Stimulated activated CD4-positive, alpha-beta T cell treated with anti-CD3 and anti-CD28 coated beads, TNF-alpha, amount 100 ng/mL, for 24 hours (primary cell): ENCODE data around the gene MVK.

Experiments used
- DNase-seq, 3 experiments: peaks; one replicate each; pipeline ENCODE4 v3.0.0-alpha.2; 2020; ENCODE audit warnings: low read depth in 3 of 3

MVK gene

DNA sequence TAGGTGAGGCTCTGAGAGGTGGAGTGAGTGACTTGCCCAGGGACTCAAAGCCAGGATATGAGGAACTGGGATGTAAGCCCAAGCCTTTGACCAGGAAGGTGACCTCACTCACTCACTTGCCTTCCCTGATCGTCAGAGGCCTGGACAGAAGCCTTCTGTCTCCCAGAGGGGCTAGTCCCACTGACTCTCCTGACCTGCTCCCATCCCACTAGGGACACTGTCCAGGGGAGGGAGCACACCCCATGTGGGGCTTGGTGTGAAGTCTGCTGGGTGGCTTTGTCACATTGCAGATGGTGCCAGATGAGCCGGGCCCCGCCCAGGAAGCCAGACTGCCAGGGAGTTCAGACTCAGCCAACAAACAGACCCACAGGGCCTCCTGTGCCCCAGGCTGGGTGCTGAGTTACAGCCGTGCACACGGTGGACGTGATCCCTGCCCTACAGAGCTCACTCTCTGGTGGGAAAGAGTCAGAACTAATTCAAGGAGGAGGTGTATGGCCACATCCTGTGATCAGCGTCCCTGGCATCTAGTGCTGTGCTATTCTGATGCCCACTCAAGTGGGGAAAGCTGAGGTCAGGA, 28.6 kb upstream of the MVK start:
- no peak for DNase-seq

DNA sequence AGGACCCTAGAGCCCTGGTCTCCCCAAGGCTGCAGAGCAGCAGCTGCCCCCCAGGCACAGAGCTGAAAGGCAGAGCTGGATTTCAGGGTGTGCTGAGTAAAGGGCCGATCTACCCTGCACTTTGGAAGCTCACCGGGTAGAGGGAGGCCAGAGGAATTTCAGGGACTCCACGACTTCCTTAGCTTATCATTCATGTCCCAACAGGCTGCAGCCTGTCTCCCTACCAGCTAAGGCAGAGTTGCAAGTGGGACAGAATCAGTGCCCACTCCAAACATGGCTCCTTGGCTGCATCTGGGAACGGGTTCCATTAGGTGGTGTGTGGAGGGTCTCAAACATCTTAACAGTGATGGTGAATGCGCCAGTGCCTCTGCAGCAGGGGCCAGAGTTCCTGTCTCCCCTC, 27.8 kb upstream of the MVK start:
- DNase-seq, result no peak

DNA sequence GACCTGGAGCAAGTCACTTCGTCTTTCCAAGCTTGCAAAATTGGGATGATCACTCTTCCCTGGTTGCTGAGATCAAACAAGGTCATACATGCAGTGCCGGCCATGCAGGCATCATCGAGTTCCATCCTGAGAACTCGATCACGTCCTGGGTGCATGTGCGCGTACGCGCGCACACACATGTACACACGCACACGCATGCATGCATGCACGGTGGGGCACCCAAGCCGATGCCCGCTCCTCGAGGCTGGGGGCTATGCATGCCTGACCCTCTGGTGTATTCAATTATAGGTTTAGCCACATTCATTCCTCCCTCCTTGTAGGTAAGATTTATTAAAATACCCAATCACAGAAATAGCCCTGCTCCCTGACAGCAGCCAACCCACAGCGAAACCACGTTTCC, 26.3 kb upstream of the MVK start:
- DNase-seq, result no peak

DNA sequence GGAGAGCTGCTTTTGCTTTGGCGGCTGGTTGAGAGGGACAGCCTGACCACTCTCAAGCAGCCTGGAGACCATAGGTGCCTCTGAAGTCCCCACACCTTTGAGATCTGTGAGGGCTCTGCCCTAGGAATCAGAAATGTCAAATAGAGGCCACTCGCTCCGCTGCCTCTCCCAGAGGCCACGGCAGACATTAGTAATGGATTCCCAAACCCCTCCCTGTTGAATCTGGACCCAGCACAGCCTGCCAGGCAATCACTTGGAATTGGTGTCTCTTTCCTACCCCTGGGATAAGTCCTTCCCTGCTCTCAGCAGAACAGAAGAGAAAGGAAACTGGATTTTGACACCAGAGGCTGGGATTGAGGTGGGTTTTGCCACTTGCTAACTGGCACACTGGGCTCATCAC, 25.3 kb upstream of the MVK start:
- DNase-seq, result no peak

DNA sequence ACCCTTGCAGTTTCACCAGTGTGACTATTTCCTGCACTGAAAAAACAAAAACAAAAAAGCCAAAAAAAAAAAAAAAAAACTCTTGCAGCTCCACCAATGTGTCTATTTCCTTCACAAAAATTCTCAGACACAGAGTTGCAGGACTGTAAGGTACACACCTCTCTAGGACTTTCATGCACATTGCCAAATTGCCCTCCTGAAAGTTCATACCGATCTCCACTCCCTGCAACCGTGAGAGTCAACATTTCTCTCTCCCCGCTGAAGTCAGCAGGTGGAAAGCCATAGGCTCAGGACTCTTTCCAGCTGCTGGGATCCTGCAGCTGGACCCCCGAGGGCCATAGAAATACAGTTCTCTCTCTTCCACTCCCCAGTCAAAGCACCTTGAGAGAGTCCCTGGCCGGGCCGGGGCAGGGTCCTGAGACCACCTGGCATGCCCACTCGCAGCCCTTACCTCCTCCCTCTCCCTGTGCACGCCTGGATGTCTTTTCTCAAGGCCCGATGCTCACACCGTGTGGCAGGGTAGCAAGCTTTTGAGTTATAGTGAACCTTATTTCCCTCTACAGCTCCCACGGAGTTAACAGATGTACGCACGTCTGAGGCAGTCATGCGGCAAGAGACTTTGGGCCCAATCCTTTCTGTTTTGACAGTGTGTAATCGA, 23.9 kb upstream of the MVK start:
- no peak for DNase-seq

DNA sequence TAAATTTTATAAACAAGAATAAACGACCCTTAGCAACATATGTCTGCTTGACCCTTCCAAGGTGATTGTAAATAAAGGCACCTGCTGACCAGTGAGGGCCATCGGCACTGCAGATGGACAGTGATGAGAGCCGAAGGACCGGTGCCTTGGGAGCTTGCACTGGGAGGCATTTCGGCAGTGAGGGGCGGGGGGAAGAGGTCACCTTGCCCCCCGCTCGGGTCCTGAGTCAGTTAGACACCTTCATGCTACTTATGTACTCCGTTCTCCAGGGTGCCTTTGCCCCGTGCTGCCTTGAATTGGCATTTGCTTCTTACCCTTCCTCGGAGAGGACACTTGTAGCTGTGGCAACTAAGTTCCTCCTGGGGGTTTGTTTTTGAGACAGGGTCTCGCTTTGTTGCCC, 23.3 kb upstream of the MVK start:
- no peak for DNase-seq

DNA sequence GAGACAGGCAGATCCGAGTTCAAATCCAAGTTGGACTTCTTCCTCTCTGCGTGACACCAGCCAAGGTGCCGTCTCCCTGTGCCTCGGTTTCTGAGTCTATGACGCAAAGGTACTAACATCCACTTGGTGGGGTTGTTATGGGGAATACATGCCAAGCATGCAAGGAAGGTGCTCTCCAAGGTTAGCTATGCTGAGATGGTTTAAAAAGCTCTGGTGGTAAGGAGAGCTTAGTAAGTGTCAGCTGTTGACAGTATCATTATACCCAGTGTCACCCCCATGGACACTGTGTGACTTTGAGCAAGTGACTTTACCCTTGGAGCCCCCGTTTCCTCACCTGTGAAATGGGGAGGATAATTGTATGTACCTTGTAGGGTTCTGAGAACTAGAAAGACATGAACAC, 22.5 kb upstream of the MVK start:
- DNase-seq, result no peak

DNA sequence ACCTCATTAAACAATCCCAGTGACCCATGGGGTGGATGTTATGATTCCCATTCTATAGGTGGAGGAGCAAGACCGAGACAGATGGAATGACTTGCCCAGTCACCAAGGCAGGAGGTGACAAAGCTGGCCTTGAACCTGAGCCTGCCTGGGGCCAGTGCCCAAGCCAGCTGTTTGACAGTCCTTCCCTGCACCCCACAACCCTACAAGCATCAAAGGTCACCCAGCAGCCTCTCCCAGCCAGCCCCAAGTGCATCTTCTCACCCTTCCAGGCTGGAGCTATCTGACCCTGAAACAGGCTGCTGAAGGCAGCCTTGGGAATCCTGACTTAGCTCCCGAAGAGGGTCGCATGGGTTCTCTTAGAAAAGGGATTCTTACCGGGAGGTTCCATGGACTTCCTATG, 20.6 kb upstream of the MVK start:
- DNase-seq, result no peak

DNA sequence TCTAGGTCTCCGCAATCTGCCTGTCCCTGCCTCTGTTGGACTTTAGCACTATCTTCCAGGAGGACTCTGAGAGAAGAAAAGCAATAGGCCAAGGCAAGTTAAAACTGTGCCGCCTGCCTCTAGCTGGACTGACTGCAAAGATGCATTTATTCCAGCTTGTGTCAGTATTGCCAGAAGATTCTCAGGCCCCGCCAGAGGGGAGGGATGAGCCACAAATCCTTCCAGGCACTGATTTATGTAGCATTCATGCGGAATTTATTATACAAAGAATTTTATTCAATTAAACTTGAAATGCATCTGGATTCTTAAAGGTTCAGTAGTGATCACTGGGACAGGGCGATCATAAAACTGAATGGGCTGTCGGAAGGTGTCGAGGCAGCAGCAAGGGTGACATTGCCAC, 20.1 kb upstream of the MVK start:
- no peak for DNase-seq

DNA sequence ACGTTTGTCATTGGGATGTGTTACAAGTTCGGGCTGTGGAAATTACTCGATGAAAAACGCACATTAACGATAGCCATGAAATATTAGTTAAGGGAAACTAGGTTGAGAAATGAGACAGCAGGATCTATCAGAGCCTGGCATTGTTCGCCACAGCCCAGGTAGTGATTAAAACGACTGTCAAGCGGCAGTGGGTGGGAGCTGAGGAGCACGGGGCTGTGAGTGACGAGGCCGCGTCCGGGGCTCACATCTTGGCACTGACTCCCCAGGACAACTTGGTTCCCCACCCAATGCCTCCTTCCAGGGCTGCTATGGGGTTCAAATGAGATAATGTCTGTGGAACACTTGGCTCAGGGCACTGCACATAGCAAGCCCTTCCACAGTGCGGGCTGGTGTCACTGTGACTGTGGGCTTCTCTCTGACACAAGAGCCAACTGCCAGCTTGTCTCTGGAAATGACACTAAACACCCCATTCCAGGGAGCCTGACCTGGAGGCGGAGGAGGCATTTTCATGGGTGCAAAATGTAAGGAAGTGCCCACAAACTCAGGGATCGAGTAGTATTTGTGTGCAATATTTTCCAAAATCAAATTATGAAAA, 19.6 kb upstream of the MVK start:
- DNase-seq, result no peak

DNA sequence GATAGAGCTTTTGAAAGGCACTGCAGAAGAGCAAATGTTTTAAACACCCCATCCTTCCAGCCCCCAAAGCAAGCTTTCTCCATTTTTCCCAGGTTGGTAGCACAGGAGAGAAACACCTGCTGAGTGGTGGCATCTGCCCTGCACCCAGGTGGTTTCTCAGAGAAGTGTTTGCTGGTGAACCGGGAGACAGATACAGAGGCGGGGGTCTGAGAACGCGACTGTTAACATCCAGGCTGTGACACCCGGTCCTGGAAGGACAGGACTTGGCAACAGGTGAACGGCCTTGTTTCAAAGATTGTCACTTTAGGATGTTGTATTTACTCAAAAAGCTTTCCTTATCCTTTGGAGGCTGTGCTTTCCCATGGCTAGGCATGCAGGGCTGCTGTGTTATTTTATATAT, 18.8 kb upstream of the MVK start:
- DNase-seq, result no peak

DNA sequence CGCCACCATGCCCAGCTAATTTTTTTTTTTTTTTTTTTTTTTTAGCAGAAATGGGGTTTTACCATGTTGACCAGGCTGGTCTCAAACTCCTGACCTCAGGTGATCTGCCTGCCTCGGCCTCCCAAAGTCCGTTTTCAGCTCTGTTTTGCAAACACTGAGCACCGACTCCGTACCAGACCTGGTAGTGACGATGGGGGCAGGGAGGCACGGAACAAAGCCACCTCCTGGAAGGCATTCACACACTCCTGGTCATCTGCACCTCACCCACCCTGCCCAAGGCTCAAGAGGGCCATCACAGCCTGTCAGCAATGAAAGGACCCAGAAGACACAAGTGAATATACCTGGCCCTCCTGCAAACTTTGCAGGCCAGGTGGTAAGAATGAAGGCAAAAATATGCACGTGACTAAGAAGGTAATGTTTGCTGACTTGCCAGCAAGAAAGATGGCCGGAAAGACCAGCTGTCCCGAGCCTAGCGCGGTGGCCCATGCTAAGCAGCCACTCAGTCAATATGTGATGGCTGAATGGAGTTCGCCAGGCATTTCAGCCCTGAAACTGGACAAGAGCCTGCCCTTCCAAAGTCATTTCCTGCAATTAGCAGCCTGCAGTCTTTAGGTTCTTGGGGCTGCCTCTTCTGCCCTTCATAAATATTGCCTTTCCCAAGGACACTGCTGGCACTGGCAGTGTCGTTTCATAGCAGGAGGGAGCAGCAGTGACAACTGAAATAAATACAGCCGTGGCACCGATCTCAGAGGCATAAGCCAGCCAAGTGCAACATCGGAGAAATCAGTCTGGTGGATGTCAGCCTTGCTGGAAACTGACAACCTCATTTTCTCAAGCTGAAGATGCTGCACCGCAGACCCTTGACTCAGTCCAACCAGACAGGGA, 17.9 kb upstream of the MVK start:
- DNase-seq, result no peak

DNA sequence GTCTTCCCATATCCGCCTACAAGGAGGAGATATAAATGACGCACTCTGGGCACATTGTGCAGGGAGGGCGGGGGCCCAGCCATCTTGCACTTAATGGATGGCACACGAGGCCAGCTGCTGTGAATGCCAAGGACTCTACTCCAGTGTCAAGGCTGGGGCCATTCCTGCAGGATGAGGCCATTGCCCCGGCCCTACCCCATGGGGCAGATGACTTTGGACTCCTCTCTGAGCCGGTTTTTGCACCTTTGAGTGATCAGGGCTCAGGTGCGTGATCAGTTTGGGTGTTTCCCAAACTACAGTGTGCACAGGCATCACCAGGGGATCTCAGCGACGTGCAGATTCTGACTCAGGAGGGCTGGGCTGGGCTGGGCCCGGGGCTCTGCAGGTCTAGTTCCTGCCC, 16.4 kb upstream of the MVK start:
- no peak for DNase-seq

DNA sequence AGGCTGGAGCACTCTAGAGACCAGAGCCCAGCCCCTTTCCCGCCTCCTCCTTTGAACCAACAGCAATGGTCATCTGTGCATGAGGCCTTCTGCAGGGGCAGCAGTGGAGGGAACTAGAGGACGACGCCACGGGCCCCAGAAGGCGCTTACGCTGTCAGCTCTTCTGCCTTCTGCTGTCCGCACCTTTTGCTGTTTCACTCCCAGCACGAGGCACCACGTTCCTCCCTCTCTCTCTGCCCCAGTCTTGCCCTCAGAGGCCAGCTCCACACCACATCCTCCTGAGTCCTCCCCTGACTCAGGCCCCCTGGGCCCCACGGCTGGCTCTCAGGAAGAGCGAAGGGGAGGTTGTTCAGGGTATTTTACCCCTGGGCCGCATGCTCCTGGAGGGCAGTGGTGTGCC, 15.8 kb upstream of the MVK start:
- no peak for DNase-seq

DNA sequence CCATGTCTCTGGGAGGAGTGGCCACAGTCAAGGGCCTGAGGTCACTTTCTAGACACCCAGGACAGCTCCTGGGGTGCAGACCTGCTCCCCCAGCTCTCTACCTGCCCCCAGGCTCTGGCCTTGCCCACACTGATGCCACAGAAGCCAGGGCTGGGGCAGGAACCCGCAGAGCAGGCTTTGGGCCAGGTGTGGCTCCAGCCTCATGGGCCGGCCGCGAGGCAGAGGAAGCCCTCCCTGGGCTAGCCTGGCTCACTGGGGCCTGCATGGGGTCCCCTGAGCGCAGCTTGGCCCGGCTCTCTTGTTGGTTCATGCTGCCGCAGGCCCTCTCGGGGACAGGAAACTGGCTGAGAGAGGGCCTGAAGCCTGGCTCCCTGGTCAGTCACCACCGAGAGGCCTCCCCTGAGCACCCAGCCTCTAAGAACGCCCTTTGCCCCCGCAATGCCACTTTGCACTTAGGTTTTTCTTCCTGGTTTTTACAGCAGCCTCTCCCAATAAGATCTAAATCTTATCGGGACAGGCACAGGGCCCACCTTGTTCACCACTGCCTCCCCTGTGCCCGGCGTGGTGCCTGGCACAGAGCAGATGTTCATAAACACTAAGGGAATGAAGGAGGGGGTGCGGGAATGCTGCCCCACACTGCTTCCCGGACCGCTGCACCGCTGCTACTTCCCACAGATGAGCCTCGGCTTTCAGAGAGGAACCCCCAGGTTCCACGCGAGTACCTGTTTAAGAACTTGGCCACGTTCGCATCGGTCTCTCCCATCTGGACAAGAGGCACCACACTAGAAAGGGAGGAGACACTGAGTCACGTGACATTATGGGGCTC, 15.0 kb upstream of the MVK start:
- no peak for DNase-seq

DNA sequence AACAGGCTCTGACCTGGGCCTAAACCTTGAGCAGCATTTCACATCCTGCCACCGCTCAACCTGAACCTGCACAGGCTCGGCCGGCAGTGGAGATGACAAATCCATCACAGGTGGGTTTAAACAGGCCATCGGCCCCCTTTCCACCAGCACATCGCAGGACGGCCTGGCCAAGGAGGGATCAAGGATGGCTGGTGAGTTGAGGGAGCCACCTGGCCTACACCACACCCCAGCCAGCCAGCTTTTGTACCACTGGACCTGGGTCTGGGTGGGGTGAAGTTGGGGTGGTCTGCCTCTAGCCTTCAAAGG, 14.4 kb upstream of the MVK start:
- DNase-seq, result no peak

DNA sequence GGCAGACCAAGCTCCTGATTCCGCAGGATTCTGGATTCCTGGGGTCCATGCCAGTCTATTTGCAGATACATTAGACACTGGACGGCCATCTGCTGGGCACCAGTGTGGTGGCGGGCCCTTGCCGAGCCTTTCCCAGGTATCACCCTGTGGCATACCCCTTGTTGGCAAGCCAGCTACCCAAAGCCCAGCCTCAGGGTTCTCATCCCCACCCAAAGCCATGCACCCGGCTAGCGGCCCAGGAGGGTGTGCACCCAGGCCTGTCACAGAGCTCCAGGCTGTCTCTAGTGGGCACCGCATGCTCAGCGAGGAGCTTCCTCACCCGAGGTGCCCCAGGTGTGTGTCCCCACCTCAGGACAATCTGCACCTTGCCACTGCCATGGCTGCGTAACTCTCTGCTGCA, 14.0 kb upstream of the MVK start:
- no peak for DNase-seq

DNA sequence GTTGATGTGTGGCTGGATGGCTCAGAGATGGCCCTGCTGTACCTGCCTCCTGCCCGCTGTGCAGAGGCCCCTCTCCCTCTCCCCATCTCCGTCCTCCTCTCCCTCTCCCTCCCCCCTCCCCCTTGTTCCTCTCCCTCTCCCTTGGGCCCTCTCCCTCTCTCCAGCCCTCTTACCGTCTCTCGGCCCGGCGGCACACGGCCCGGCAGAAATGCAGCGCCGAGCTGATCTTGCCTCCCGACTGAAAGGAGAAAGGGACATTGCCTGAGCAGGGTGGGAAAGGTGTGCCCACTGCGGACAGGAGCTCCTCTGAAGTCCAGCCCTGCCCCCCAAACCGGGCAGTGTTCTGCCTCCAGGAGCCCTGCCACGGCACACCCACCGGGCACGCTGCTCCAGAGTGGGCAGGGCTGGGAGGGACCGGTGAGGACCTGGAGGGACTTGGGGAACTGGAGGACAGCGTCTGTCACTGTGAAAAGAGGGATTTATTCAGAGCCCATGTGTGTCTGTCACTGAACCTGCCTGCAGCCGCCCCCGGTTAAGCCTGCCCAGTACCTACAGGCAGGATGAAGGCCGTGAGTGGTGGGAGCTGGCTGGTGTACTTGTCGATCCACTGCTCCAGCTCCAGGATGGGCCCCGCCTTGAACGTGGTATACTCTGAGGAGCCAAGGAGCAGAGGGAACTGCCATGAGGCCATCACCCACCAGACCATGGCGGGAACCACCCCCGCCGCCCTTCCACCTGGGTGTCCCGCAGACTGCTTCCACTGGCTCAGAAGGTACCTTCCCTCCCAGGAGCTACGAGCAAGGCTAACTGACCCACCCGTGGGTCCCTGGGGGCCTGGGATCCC, 12.5 kb upstream of the MVK start:
- no peak for DNase-seq

DNA sequence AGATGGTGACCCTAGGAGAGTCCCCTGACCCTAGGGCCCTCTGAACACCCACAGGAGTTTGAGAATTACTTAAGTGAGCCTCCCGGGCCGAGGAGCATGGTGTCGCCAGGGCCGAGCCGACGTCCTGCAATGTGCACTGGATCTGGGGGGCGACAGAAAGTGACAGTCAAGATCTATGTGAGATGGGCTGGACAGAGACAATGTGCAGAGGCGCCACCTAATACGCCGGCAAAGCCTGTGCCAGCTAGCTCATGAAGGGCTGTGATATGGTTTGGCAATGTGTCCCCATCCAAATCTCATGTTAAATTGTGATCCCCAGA, 11.9 kb upstream of the MVK start:
- DNase-seq, result no peak

DNA sequence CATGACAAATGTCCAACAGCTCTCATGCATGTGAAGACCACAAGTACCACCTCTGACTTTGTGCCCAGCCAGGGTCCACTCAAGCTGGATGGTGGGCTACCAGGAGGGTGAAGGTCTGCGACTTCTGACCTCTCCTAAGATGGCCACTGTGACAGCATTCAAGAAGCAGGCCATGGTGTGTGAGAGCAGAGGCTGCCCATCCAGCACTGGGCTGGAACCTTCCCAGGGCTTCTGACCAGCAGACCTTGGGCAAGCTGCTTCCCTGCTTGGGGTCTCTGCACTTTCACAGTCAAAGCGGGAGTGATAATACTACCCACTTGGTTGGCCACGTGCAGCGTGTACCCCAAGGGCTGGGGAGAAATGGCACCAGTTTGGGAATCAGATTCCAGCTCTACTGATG, 10.7 kb upstream of the MVK start:
- DNase-seq, result no peak
